ENCODE results near the gene SLC12A8. TPM values are rescaled to one million over a fixed set of nuclear protein-coding genes. Genes with fewer than 3 reads are reported as not detected.

Gene SLC12A8
- total RNA-seq, 1 donor from 2014 or later: 3.0 TPM

DNA sequence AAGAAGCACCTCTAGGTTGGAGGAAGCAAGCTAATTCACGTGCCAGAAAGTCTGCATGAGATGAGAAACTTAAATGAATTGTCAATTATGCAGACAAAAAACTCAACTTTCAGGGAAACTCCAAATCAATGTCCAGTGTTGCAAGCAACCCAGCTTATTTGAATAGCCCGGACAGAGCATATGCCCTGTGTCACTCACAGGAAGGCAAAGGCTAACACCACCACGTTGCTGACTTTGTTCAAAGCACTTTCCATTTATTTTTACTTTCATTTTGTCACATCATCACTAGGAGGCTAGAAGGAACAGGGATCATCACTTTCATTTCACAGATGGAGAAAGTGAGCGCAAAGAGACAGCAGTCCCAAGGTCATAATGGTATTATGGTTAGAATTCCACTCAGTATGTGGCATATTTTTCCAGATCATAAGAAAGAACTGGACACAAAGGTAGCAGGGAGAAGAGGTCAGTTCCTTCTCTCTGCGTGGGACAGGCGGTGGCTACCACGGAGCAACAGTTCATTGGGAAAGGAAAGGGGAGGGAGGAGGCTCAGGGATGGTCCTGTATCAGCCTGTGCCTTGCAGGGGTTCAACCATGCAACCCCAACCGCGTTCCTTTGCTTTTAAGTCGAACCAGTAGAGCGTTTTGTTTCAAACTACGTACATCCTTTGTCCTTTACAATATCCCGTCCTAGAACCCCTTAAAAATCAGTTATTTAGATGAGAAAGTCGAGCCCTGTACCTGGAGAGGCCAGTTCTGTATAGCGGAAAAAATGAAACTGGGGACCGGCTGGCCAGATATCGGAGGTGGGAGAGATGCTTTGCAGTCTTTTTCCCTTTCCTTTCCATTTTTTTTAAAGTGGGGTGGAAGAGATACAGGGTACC is 157.9 kb downstream of the SLC12A8 start:
- H3K9me3 Mint-ChIP-seq (ENCODE audit: unreplicated experiment): no peaks in the 10 kb centered on the region
- no peaks in the 10 kb centered on the region for H3K27me3 Mint-ChIP-seq (ENCODE audit: unreplicated experiment)
- peaks cover 5% of the 10 kb centered on the region for H3K36me3 Mint-ChIP-seq (ENCODE audit: unreplicated experiment)
- peak overlapping the region; percentile 92 for H3K27ac Mint-ChIP-seq (ENCODE audit: unreplicated experiment)
- peak overlapping the region; percentile 91 for H3K4me3 Mint-ChIP-seq (ENCODE audit: unreplicated experiment)
- TF ChIP-seq, protein P1, sequence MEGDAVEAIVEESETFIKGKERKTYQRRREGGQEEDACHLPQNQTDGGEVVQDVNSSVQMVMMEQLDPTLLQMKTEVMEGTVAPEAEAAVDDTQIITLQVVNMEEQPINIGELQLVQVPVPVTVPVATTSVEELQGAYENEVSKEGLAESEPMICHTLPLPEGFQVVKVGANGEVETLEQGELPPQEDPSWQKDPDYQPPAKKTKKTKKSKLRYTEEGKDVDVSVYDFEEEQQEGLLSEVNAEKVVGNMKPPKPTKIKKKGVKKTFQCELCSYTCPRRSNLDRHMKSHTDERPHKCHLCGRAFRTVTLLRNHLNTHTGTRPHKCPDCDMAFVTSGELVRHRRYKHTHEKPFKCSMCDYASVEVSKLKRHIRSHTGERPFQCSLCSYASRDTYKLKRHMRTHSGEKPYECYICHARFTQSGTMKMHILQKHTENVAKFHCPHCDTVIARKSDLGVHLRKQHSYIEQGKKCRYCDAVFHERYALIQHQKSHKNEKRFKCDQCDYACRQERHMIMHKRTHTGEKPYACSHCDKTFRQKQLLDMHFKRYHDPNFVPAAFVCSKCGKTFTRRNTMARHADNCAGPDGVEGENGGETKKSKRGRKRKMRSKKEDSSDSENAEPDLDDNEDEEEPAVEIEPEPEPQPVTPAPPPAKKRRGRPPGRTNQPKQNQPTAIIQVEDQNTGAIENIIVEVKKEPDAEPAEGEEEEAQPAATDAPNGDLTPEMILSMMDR (IDR thresholded peaks at IDR 0.05): peak; percentile 39
- H3K4me1 Mint-ChIP-seq (ENCODE audit: unreplicated experiment): peaks cover 61% of the 10 kb centered on the region
- DNase-seq (ENCODE audit: extremely low spot score, unreplicated experiment): no peak

DNA sequence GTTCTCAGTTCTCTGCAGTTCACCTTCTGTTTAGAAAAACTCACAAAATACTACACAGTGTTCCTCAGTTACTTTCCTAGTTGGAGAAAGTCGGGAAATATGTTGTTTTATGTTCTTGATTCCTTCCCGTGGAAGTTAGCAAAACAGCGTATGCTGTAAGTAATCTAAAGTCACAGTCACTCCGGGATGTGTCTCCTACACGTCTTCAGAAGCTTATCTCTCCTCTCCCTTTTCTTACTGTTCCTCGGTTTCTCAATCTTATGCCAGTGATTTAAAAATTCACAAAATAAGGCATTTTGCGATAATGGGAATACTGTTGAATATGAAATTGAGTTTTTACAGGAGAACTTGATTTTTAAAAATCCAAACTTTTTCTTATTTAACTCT is 158.5 kb downstream of the SLC12A8 start:
- no peak for DNase-seq (ENCODE audit: extremely low spot score, unreplicated experiment)
- Mint-ChIP-seq H3K27ac (ENCODE audit: unreplicated experiment) (peak overlapping the region; percentile 92), H3K4me3 (ENCODE audit: unreplicated experiment) (peak overlapping the region; percentile 91), H3K36me3 (ENCODE audit: unreplicated experiment) (peaks cover 9% of the 10 kb centered on the region), H3K9me3 (ENCODE audit: unreplicated experiment) (no peaks in the 10 kb centered on the region), H3K4me1 (ENCODE audit: unreplicated experiment) (peaks cover 67% of the 10 kb centered on the region), H3K27me3 (ENCODE audit: unreplicated experiment) (no peaks in the 10 kb centered on the region)
- TF ChIP-seq, protein P1 (IDR thresholded peaks at IDR 0.05): no peak

DNA sequence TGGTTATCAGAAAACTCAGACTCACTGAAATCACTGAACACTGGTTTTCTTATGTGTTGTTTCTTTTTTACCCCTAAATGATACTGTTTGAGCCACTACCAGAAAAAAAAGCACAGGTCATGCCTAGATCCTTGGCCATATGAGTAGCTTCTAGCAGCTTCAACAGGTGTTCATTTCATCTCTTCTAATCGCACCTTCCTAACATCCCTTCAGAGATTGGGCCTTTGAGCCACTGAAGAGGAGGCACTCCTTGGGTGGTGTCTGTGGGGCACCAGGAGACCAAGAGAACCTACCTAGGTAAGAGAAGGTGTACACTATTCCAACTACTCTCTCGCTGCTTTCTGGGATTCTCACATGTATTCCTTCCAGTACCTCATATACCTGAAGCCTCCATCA is 159.2 kb downstream of the SLC12A8 start:
- Mint-ChIP-seq H3K4me1 (ENCODE audit: unreplicated experiment) (peaks cover 72% of the 10 kb centered on the region), H3K9me3 (ENCODE audit: unreplicated experiment) (no peaks in the 10 kb centered on the region), H3K27me3 (ENCODE audit: unreplicated experiment) (no peaks in the 10 kb centered on the region), H3K36me3 (ENCODE audit: unreplicated experiment) (peaks cover 9% of the 10 kb centered on the region), H3K4me3 (ENCODE audit: unreplicated experiment) (peak overlapping the region; percentile 91), H3K27ac (ENCODE audit: unreplicated experiment) (peak overlapping the region; percentile 92)
- DNase-seq (ENCODE audit: extremely low spot score, unreplicated experiment): no peak
- TF ChIP-seq, protein P1 (IDR thresholded peaks at IDR 0.05): no peak

DNA sequence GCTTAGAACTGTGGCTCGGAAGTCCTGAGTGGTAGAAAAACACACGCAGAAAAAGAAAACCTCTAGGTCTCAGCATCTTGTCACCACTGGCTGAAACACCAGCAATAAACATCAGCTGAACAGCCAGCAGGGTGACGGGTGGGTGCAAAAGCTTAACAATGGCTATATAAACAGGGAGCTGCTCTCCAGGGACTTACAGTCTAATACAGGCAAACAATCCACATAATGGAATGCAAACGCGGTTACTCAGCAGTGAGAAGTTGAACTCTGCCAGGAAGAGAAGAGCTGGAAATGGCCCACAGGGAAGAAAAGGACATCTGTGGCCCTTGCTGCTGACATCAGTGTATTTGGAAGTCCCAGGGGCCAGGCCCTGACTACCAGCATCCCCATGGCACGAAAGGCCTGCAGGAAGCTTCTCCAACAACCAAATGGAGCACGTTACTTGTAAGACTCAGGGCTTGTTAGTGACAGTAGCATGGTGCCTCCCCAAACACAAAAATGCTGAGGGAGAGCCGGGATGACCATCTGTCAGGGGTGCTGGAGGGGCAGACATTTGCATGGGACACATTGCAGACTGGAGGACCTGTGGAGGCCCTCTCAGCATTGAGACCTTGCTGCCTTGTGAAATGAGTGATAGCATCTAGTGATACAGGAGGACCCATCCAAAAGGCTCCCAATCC is 159.8 kb downstream of the SLC12A8 start:
- H3K36me3 Mint-ChIP-seq (ENCODE audit: unreplicated experiment): peaks cover 12% of the 10 kb centered on the region
- no peak for DNase-seq (ENCODE audit: extremely low spot score, unreplicated experiment)
- TF ChIP-seq, protein P1 (IDR thresholded peaks at IDR 0.05): no peak
- H3K27ac Mint-ChIP-seq (ENCODE audit: unreplicated experiment): peak overlapping the region; percentile 92
- peaks cover 78% of the 10 kb centered on the region for H3K4me1 Mint-ChIP-seq (ENCODE audit: unreplicated experiment)
- peak overlapping the region; percentile 91 for H3K4me3 Mint-ChIP-seq (ENCODE audit: unreplicated experiment)
- H3K9me3 Mint-ChIP-seq (ENCODE audit: unreplicated experiment): no peaks in the 10 kb centered on the region
- H3K27me3 Mint-ChIP-seq (ENCODE audit: unreplicated experiment): no peaks in the 10 kb centered on the region

Measured in osteocyte (in vitro differentiated cells).